HepG2 (cell line): ENCODE measurements around the gene GDF7. TPM values are rescaled to one million over a fixed set of nuclear protein-coding genes. Genes with fewer than 3 reads are reported as not detected.

ENCODE experiments used
- ARNTL ChIP-seq: sonication (generic); formaldehyde crosslinking; IDR thresholded peaks from 2 replicates; pipeline ENCODE4 v1.4.0; 2020; ENCODE audit warnings: mild to moderate bottlenecking, missing genetic modification reagents
- CC2D1A ChIP-seq: sonication (generic); formaldehyde crosslinking; IDR thresholded peaks from 2 replicates; pipeline ENCODE4 v1.8.1; 2023; ENCODE audit warnings: mild to moderate bottlenecking, missing genetic modification reagents
- FOSL1 ChIP-seq: sonication (generic); formaldehyde crosslinking; IDR thresholded peaks from 2 replicates; pipeline ENCODE4 v1.9.0; 2021; ENCODE audit warnings: missing genetic modification reagents, borderline replicate concordance
- FOXO1 ChIP-seq: sonication (generic); formaldehyde crosslinking; IDR thresholded peaks from 2 replicates; pipeline ENCODE4 v1.4.0; 2020; ENCODE audit warnings: missing genetic modification reagents
- KDM1A ChIP-seq: IDR thresholded peaks from 2 replicates; pipeline ENCODE4 v1.6.1; 2016; ENCODE audit warnings: missing compliant biosample characterization
- MBD4 ChIP-seq: IDR thresholded peaks from 2 replicates; pipeline ENCODE4 v1.6.1; 2012; ENCODE audit warnings: low read length, inconsistent platforms, borderline replicate concordance
- MIXL1 ChIP-seq: IDR thresholded peaks from 2 replicates; pipeline ENCODE4 v1.6.1; 2016
- NCOA1 ChIP-seq: sonication (generic); formaldehyde crosslinking; IDR thresholded peaks from 2 replicates; pipeline ENCODE4 v1.9.0; 2021; ENCODE audit warnings: missing genetic modification reagents
- RERE ChIP-seq: IDR thresholded peaks from 2 replicates; pipeline ENCODE4 v1.6.1; 2016; ENCODE audit warnings: low read depth, missing genetic modification reagents, missing compliant biosample characterization
- TARDBP ChIP-seq: sonication (generic); formaldehyde crosslinking; IDR thresholded peaks from 2 replicates; pipeline ENCODE4 v1.8.0; 2022; ENCODE audit warnings: mild to moderate bottlenecking, missing genetic modification reagents
- TBL1XR1 ChIP-seq: fragments of 150-350 bp; IDR thresholded peaks from 2 replicates; pipeline ENCODE4 v1.6.1; 2014; ENCODE audit warnings: borderline replicate concordance, low read length; ENCODE audit not compliant: partially characterized antibody
- ZBTB14 ChIP-seq: sonication (generic); formaldehyde crosslinking; IDR thresholded peaks from 2 replicates; pipeline ENCODE4 v1.4.0; 2020; ENCODE audit warnings: missing genetic modification reagents
- ZNF207 ChIP-seq: fragments of 450-650 bp; IDR thresholded peaks from 2 replicates; pipeline ENCODE4 v1.6.1; 2016; ENCODE audit warnings: antibody characterized with exemption, borderline replicate concordance
- ZNF512B ChIP-seq: sonication (generic); formaldehyde crosslinking; IDR thresholded peaks from 2 replicates; pipeline ENCODE4 v1.5.1; 2020; ENCODE audit warnings: missing genetic modification reagents, mild to moderate bottlenecking, borderline replicate concordance
- ZNF605 ChIP-seq: sonication (generic); formaldehyde crosslinking; IDR thresholded peaks from 2 replicates; pipeline ENCODE4 v1.8.0; 2022; ENCODE audit warnings: mild to moderate bottlenecking, missing genetic modification reagents
- polyA plus RNA-seq, 8 experiments: library from polyadenylated mRNA; depleted of rRNA in 3 of 8; stranded (reverse) in 7 of 8; unstranded in 1 of 8; fragments of >200 nt; fragmentation: Illumina TruSeq in 4 of 8; extraction: Trizol in 4 of 8; gene quantifications; 2 replicates each; pipeline versions ENCODE4 v1.2.1 to v1.2.3, GENCODE V29; 2011 to 2016; ENCODE audit warnings: low read depth in 4 of 8, missing spikeins in 1 of 8, mixed read lengths in 1 of 8; ENCODE audit not compliant: insufficient read depth in 1 of 8
- total RNA-seq, 5 experiments: library from RNA; depleted of rRNA; stranded (reverse); fragments of >200 nt; fragmentation: Illumina TruSeq; extraction: Trizol; gene quantifications; 2 replicates each; pipeline ENCODE4 v1.2.3, GENCODE V29; 2016; ENCODE audit warnings: low read depth in 1 of 5
- TF ChIP-seq, protein P1 (sequence below): sonication (generic); formaldehyde crosslinking; IDR thresholded peaks from 2 replicates; pipeline ENCODE4 v1.4.0; 2020; ENCODE audit warnings: missing genetic modification reagents

The GDF7 gene
- total and polyA plus RNA-seq, 2 of the 13 experiments (the other 11 are each of a cell fraction or from before 2014, with no cell fraction given), result 1.6 to 15.0 TPM

- TF ChIP-seq RERE (CRISPR knock-in tag) (peak; percentile 70; the same call in 1 of the 2 replicates), FOXO1 (peak; percentile 97), CC2D1A (CRISPR knock-in tag) (0 out of 2 replicates have a peak, but pooled peaks have one; percentile 83), KDM1A (CRISPR knock-in tag) (peak; percentile 68; the same call in 1 of the 2 replicates), ZNF605 (CRISPR knock-in tag) (peak; percentile 84), ZNF207 (no peak), FOSL1 (CRISPR knock-in tag) (0 out of 2 replicates have a peak, but pooled peaks have one; percentile 18), MBD4 (no peak), TARDBP (CRISPR knock-in tag) (peak; percentile 97), MIXL1 (CRISPR knock-in tag) (peak; percentile 90), ZBTB14 (CRISPR knock-in tag) (no peak), TBL1XR1 (peak; percentile 71), NCOA1 (CRISPR knock-in tag) (no peak), ARNTL (CRISPR knock-in tag) (peak; percentile 68; the same call in 1 of the 2 replicates), ZNF512B (CRISPR knock-in tag) (no peak)
- TF ChIP-seq, protein P1, sequence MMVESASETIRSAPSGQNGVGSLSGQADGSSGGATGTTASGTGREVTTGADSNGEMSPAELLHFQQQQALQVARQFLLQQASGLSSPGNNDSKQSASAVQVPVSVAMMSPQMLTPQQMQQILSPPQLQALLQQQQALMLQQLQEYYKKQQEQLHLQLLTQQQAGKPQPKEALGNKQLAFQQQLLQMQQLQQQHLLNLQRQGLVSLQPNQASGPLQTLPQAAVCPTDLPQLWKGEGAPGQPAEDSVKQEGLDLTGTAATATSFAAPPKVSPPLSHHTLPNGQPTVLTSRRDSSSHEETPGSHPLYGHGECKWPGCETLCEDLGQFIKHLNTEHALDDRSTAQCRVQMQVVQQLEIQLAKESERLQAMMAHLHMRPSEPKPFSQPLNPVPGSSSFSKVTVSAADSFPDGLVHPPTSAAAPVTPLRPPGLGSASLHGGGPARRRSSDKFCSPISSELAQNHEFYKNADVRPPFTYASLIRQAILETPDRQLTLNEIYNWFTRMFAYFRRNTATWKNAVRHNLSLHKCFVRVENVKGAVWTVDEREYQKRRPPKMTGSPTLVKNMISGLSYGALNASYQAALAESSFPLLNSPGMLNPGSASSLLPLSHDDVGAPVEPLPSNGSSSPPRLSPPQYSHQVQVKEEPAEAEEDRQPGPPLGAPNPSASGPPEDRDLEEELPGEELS (CRISPR knock-in tag), result peak; percentile 93
Observed at GRCh38 chr2:20676353-20677215, 9.6 kb downstream of the GDF7 start (continued).
